Large intestine (tissue), 3 donors: ENCODE measurements around the gene DLG5. TPM values are rescaled to one million over a fixed set of nuclear protein-coding genes. Genes with fewer than 3 reads are reported as not detected.

Experiments used
- DNase-seq, 2 donors: peaks; one replicate each; pipeline versions ENCODE4 v3.0.0 to v3.0.0-alpha.2; 2013
- H3K27ac ChIP-seq: one replicate; pipeline ENCODE4 v1.5.1; 2013; ENCODE audit warnings: low read length
- H3K27me3 ChIP-seq: 2 replicates; pipeline ENCODE4 v1.6.1; 2013; ENCODE audit warnings: low read length; ENCODE audit not compliant: control insufficient read depth, insufficient read depth
- H3K36me3 ChIP-seq: 2 replicates; pipeline ENCODE4 v1.6.1; 2013; ENCODE audit warnings: low read length; ENCODE audit not compliant: control insufficient read depth, insufficient read depth
- H3K4me1 ChIP-seq: one replicate; pipeline ENCODE4 v1.6.1; 2013; ENCODE audit warnings: low read length; ENCODE audit not compliant: control insufficient read depth, insufficient read depth
- H3K4me3 ChIP-seq: one replicate; pipeline ENCODE4 v1.5.1; 2013; ENCODE audit warnings: low read length
- H3K9me3 ChIP-seq: one replicate; pipeline ENCODE4 v1.6.1; 2013; ENCODE audit warnings: mild to moderate bottlenecking, low read depth, low read length, moderate library complexity; ENCODE audit not compliant: control insufficient read depth
- WGBS: methylation state at CpG from one replicate; pipeline ENCODE4 v1.1.5; 2013; ENCODE audit warnings: low lambda C conversion rate; ENCODE audit not compliant: insufficient coverage; 5-methylcytosine and 5-hydroxymethylcytosine counted together
- polyA plus RNA-seq: library from polyadenylated mRNA; unstranded; fragments of 120-200 nt; gene quantifications from one replicate; pipeline ENCODE4 v1.2.1, GENCODE V29; 2013

DLG5 gene
- polyA plus RNA-seq, 1 donor: 34.4 TPM

DNA sequence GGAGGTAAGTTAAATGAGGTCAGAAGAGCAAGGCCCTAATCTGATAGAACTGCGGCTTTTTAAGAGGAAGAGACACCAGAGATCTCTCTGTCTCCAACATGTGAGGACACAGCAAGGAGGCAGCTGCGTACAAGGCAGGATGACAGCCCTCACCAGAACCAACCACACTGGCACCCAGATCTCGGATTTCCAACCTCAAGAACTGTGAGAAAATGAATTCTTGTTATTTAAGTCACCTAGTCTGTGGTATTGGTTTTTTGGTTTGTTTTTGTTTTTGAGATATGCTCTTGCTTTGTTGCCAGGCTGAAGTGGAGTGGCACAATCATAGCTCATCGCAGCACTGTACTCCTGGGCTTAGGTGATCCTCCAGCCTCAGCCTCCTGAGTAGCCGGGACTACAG, 127.2 kb downstream of the DLG5 start:
- Histone ChIP-seq H3K27ac (no peak overlapping the region), H3K4me3 (no peak overlapping the region), H3K9me3 (no peaks in the 10 kb centered on the region), H3K27me3 (no peaks in the 10 kb centered on the region), H3K36me3 (peaks cover 91% of the 10 kb centered on the region), H3K4me1 (no peaks in the 10 kb centered on the region)
- no CpG with 5 or more reads among the region's 5 CpGs for WGBS
- DNase-seq: no peak

DNA sequence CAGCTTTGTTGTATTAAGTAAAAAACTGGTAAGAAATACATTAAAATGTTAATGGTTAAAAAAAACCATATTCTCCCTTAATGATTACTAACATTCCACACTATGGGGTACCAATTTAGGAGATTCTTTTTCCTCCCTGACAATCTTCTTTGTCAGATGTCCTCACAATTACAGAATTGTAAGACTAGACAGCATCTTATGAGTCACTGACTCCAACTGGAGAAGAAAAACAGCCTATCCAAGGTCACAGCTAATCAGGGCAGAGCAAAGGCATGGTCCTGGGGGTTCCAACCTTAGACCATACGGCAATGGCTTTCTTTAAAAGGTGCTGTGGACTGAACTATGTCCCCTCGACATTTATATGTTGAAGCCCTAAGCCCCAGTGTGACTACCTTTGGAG, 127.6 kb downstream of the DLG5 start:
- WGBS: no CpG with 5 or more reads among the region's 2 CpGs
- DNase-seq: no peak
- H3K4me3 ChIP-seq: no peak overlapping the region
- H3K36me3 ChIP-seq: peaks cover 91% of the 10 kb centered on the region
- H3K9me3 ChIP-seq: no peaks in the 10 kb centered on the region
- no peak overlapping the region for H3K27ac ChIP-seq
- no peaks in the 10 kb centered on the region for H3K27me3 ChIP-seq
- no peaks in the 10 kb centered on the region for H3K4me1 ChIP-seq

DNA sequence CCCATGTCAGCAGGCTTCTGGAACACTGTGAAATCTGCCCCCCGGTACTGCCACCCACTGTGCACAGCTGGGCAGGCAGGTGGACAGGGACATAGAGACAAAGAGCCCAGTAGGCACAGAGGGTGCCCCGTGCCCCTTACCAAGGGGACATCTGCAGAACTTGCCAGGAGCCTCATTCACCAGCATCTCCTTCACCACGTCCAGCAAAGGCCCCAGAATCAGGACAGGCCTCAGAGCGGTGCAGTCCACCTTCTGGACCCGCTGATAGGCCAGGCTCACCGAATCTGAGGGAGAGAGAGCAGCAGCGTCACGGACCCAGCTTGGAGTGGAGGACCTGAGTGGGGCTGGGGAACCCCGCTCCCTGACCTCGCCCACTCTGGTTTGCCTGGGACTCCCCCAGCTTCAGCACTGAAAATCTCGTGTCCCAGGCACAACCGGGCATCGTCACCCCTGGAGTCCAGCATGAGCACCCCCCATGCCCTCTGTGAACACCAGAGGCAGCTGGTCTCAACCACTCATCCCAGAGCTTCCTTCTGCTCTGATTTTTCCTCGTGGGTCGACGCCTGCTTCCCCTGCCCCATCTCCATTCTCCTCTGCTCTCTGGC, 130.1 kb downstream of the DLG5 start:
- Histone ChIP-seq H3K27me3 (no peaks in the 10 kb centered on the region), H3K27ac (no peak overlapping the region), H3K36me3 (peaks cover 97% of the 10 kb centered on the region), H3K4me1 (no peaks in the 10 kb centered on the region), H3K4me3 (no peak overlapping the region), H3K9me3 (no peaks in the 10 kb centered on the region)
- WGBS: 100% methylated on average over 2 of the region's 16 CpGs
- no peak for DNase-seq

DNA sequence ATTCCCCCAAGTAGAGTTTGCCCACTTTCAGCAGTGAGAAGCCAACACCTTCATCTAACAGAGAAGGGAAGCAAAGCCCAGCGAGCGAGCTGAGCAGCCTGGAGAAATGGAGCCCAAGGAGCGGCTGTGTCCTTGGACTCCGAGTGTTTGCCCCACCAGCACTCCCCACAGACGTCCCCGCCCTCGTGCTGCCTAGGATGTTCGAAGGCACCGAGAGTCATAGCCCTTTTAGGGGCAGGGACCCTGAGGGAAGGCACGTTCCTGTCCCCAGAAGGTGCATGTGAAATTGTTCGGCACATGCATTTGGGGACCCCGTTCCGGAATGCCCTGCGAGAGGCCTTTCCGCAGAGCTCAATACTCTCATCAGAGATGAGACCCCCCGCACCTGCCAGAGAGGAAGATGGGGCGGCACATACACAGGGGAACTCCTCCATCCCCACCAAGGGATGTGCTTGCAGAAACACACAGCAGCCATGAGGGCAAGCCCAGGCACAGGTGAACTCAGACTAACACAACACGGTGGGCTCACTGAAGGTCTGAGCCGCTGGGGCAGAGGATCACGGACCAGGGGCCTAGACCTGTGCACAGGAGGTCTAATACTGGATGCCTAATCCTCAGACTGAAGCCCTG, 131.0 kb downstream of the DLG5 start:
- Histone ChIP-seq H3K9me3 (no peaks in the 10 kb centered on the region), H3K4me3 (no peak overlapping the region), H3K36me3 (peaks cover 93% of the 10 kb centered on the region), H3K27me3 (no peaks in the 10 kb centered on the region), H3K4me1 (no peaks in the 10 kb centered on the region), H3K27ac (no peak overlapping the region)
- DNase-seq: no peak
- WGBS: no CpG with 5 or more reads among the region's 20 CpGs

DNA sequence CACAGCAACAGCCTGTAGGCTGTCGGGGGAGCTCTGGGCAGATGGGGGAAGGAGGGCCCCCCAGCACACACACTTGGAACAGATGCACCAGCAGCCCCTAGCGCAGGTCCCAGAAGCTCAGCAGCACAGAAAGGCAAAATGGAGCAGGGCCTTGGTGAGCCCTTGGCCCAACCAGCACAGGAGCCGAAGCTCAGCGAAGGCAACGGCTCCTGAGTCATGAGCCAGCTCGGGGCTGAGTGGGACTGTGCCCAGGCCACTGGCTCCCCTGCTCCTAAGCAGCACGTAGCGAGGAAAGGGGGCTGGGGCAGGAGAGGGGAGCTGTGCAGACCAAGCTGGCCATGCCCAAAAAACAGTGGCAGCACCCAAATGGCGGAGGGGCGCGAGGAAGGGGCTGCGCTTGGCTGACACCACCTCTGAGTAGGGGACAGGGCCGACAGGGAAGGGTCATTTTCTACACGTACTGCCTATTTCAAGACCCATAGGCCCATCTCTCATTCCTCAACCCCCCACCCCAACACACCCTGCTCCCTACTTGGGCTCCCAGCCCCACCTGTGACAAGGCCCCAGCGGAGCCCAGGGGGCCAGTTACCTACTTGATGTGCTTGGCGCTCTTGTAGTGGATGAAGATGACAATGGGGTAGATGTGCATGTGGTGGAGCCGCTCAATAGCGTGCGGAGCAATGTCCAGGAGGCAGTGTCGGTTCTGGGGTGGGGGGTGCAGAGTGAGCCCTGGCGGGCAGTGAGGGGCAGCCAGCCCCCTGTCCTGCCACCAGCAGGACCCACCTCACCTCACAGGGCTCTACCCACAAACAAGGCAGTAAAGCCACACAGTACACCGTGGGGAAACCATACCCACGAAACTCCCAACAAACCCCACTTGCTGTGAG, 132.1 kb downstream of the DLG5 start:
- Histone ChIP-seq H3K4me1 (no peaks in the 10 kb centered on the region), H3K27ac (no peak overlapping the region), H3K9me3 (no peaks in the 10 kb centered on the region), H3K36me3 (peaks cover 91% of the 10 kb centered on the region), H3K27me3 (no peaks in the 10 kb centered on the region), H3K4me3 (no peak overlapping the region)
- 100% methylated on average over 4 of the region's 23 CpGs for WGBS
- DNase-seq: no peak

DNA sequence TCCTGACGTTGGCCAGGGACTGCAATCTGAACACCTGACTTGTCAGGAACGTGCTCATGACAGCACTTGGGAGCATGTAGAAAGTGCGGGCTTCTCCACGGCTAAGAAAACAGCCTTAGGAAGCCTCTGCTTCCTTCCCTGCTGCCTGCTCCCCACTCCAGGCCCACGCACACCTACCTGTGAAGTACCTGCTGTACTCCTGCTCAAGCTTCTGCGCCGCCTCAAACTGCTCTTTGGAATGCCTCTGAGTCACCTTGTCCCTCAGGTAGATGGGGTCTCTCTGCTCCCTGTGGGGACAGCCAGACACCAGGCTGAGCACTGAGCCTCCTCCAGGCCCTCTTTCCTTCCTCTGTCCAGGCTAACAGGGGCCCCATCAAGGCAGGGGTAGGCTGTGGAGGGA, 132.7 kb downstream of the DLG5 start:
- no peak overlapping the region for H3K4me3 ChIP-seq
- H3K4me1 ChIP-seq: no peaks in the 10 kb centered on the region
- no peak overlapping the region for H3K27ac ChIP-seq
- WGBS: 90% methylated on average over 2 of the region's 7 CpGs
- no peak for DNase-seq
- H3K36me3 ChIP-seq: peaks cover 88% of the 10 kb centered on the region
- no peaks in the 10 kb centered on the region for H3K9me3 ChIP-seq
- H3K27me3 ChIP-seq: no peaks in the 10 kb centered on the region

DNA sequence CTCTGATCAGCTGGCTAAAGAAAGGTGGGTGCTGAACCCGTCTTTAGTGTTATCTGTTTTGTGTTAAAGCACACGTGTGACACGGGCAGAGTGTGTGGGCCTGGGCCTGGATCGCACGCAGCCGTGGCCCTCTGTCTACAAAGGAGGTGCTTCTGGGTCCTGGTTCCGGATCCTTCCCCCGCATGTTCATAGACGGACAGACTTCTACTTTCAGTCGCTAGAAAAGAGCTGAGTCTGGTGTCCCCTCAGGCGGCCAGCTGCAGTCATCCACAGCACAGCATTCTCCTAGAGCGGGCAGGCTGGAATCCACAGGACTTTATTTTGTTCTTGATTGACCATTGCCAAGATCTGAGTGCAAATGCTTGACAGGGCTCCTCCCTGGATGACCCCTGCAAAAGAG, 134.4 kb downstream of the DLG5 start:
- Histone ChIP-seq H3K27me3 (no peaks in the 10 kb centered on the region), H3K4me3 (no peak overlapping the region), H3K36me3 (peaks cover 86% of the 10 kb centered on the region), H3K9me3 (no peaks in the 10 kb centered on the region), H3K27ac (no peak overlapping the region), H3K4me1 (no peaks in the 10 kb centered on the region)
- DNase-seq: no peak
- WGBS: no CpG with 5 or more reads among the region's 12 CpGs

DNA sequence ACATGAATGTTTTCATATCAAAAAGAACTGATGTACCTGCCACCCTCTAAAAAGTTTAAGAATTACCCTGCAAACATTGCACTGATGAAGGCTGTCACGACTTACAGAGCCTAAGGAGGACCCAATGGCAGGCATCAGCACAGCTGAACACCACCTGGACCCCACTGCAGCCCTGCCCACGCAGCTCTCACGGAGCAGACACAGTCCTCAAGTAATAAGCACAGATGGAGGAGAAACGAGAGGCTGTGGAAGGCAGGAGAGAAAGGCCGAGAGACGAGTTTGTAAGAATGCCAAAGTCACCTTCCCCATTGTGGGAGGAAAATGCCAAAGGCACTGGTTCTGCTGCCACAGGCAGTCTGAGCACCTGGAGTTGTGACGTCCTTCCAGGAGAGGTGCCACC, 135.0 kb downstream of the DLG5 start:
- H3K27me3 ChIP-seq: no peaks in the 10 kb centered on the region
- no CpG with 5 or more reads among the region's 7 CpGs for WGBS
- no peak overlapping the region for H3K4me3 ChIP-seq
- H3K9me3 ChIP-seq: no peaks in the 10 kb centered on the region
- no peak for DNase-seq
- no peak overlapping the region for H3K27ac ChIP-seq
- H3K36me3 ChIP-seq: peaks cover 80% of the 10 kb centered on the region
- H3K4me1 ChIP-seq: no peaks in the 10 kb centered on the region

DNA sequence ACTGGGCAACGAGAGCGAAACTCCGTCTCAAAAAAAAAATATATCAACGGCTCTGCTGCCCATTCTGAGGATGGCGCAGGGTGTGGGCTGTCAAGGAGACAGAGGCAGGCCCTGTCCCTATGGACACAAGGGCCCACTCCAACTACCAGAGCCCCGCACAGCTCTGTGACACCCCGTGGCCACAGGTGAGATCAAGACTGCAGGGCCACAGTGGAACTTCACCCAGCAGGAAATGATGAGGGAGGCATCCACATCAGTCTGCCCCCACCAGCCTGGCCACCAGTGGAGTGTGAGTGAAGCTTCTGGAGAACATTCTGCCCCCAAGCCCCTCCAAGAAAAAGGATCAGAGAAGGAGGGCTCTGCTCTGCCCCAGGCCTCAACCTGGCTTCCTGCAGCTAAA, 136.7 kb downstream of the DLG5 start:
- peaks cover 68% of the 10 kb centered on the region for H3K36me3 ChIP-seq
- no peak overlapping the region for H3K4me3 ChIP-seq
- WGBS: no CpG with 5 or more reads among the region's 7 CpGs

DNA sequence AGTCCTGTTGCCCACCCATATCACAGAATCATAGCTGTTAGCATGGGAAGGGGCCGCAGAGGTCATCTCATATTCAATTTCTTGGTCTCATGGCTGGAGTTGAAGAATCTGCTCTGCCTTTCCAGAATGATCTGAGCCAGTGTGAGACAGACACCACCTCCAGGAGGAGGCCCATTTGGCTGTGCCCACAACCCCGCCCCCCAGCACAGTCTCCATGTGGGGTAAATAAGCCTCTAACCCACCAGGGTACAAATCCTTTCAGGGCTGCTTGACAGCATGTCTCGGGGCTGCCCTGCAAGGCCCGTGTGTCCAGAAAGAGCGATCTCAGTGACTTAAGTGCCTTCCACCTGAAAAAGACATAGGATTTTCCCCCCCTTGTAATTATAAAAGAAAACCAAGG, 137.5 kb downstream of the DLG5 start:
- Histone ChIP-seq H3K27ac (no peak overlapping the region), H3K27me3 (no peaks in the 10 kb centered on the region), H3K4me1 (no peaks in the 10 kb centered on the region), H3K4me3 (no peak overlapping the region), H3K36me3 (peaks cover 61% of the 10 kb centered on the region), H3K9me3 (no peaks in the 10 kb centered on the region)
- DNase-seq: no peak
- WGBS: 100% methylated on average over 2 of the region's 5 CpGs

More for the DNA sequence above, 136.7 kb downstream of the DLG5 start:
- no peaks in the 10 kb centered on the region for H3K4me1 ChIP-seq
- H3K27me3 ChIP-seq: no peaks in the 10 kb centered on the region
- no peak for DNase-seq
- no peaks in the 10 kb centered on the region for H3K9me3 ChIP-seq
- H3K27ac ChIP-seq: no peak overlapping the region
